HEK293T (cell line): ENCODE data around the gene PRG2.

Source experiments
- BHLHE40 ChIP-seq: fragments of 450-650 bp; IDR thresholded peaks from 2 replicates; pipeline ENCODE4 v1.6.1; 2016; ENCODE audit warnings: mild to moderate bottlenecking, moderate library complexity, borderline replicate concordance
- FOXK2 ChIP-seq: fragments of 450-650 bp; IDR thresholded peaks from 2 replicates; pipeline ENCODE4 v1.6.1; 2016; ENCODE audit warnings: mild to moderate bottlenecking
- NFRKB ChIP-seq: fragments of 450-650 bp; IDR thresholded peaks from 2 replicates; pipeline ENCODE4 v1.6.1; 2016; ENCODE audit warnings: mild to moderate bottlenecking, moderate library complexity

DNA sequence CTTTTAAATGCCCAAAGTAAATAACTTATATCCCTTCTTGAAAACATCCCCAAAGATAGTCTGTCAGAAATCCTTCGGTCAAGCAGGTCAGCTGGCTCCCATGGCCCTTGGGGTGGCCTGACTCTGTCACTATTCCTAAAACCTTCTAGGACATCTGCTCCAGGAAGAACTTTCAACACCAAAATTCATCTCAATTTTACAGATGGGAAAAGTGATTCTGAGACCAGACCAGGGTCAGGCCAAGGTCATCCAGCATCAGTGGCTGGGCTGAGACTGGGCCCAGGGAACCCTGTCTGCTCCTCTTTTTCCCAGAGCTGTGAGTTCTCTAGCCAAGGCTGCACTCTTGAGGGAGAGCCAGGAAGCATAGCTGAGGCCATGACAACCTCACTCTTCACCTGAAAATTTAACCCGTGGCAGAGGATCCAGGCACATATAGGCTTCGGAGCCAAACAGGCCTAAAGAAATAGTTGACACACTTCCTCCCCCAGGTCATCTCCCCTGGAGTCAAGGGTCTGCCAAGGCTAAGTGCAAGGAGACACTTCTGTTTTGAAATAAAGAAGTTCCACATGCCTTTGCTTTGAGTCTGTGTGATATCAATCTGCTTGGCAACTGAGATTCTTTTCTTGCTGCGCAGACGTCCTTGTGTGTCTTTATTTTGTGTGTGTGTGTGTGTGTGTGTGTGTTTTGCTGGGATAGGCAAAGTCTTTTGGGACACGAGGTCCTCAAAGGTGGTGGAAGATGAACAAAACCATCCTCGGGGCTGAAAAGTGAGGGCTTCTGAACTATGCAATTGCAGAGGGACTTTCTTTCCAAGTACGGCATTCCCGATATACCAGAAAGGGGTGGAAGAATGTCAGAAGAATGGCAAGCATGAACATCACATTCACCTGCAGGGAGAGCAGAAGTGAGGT is 16.8 kb upstream of the PRG2 start:
- TF ChIP-seq FOXK2: no peak
- TF ChIP-seq NFRKB: no peak
- TF ChIP-seq BHLHE40: no peak
